Small intestine (tissue), 7 donors: Measurements from ENCODE around the gene DPYSL4. TPM values are rescaled to one million over a fixed set of nuclear protein-coding genes. Genes with fewer than 3 reads are reported as not detected.

Experiments used
- DNase-seq, 2 donors: peaks; one replicate each; pipeline versions ENCODE4 v3.0.0 to v3.0.0-alpha.2; 2013
- FAIRE-seq: peaks from 2 replicates; lab custom pipeline; 2012; peaks lifted over from hg19 to GRCh38; lab: Jason Lieb, UNC
- H3K27ac ChIP-seq, 3 donors: one replicate each; pipeline ENCODE4 v1.5.1; 2013; ENCODE audit warnings: low read length in 2 of 3, mild to moderate bottlenecking in 2 of 3, control low read depth in 1 of 3, inconsistent platforms in 1 of 3, low read depth in 1 of 3, moderate library complexity in 1 of 3
- H3K27me3 ChIP-seq, 3 donors: one replicate each; pipeline ENCODE4 v1.6.1; 2013; ENCODE audit warnings: low read length in 3 of 3, inconsistent platforms in 1 of 3; ENCODE audit not compliant: control insufficient read depth in 3 of 3, insufficient read depth in 3 of 3
- H3K36me3 ChIP-seq, 3 donors: one replicate each; pipeline ENCODE4 v1.6.1; 2013; ENCODE audit warnings: low read length in 3 of 3, inconsistent platforms in 1 of 3, low read depth in 1 of 3, mild to moderate bottlenecking in 1 of 3, moderate library complexity in 1 of 3; ENCODE audit not compliant: control insufficient read depth in 3 of 3, insufficient read depth in 2 of 3
- H3K4me1 ChIP-seq, 3 donors: one replicate each; pipeline ENCODE4 v1.6.1; 2013; ENCODE audit warnings: low read length in 2 of 3, inconsistent platforms in 1 of 3, low read depth in 1 of 3, mild to moderate bottlenecking in 1 of 3, moderate library complexity in 1 of 3; ENCODE audit not compliant: control insufficient read depth in 3 of 3, insufficient read depth in 2 of 3
- H3K4me3 ChIP-seq, 3 donors: one replicate each; pipeline ENCODE4 v1.5.1; 2013; ENCODE audit warnings: low read length in 3 of 3, control low read depth in 1 of 3, inconsistent platforms in 1 of 3, low read depth in 1 of 3, mild to moderate bottlenecking in 1 of 3, moderate library complexity in 1 of 3
- H3K9me3 ChIP-seq, 2 donors: one replicate each; pipeline ENCODE4 v1.6.1; 2013; ENCODE audit warnings: low read depth in 1 of 2, low read length in 1 of 2; ENCODE audit not compliant: control insufficient read depth in 2 of 2, insufficient read depth in 1 of 2
- WGBS, 3 donors: extraction: QIAGEN DNeasy Blood & Tissue Kit; methylation state at CpG; one replicate each; pipeline ENCODE4 v1.1.7; 2013; 5-methylcytosine and 5-hydroxymethylcytosine counted together
- polyA plus RNA-seq, 4 donors: library from polyadenylated mRNA; stranded (reverse) in 3 of 4; unstranded in 1 of 4; fragments of 200-250 nt in 3 of 4; fragments of 120-200 nt in 1 of 4; gene quantifications; one replicate each; pipeline versions ENCODE4 v1.2.1 to v1.2.3, GENCODE V29; 2013
- donor health status: healthy with polysubstance abuse.
- donor health status: control.
- donor health status: control.
- donor health status: Bipolar disorder and iron deficiency.
- donor health status: healthy.

DPYSL4 gene
- polyA plus RNA-seq, 4 donors = 1.0 to 1.2 TPM; not detected in 2

GRCh38 chr10:132243141-132243540 lies 56.4 kb downstream of the DPYSL4 start:
- H3K27ac ChIP-seq = no peak overlapping the region
- no peak for DNase-seq
- H3K4me1 ChIP-seq = no peaks in the 10 kb centered on the region
- no peaks in the 10 kb centered on the region for H3K36me3 ChIP-seq
- no peaks in the 10 kb centered on the region for H3K9me3 ChIP-seq
- no peaks in the 10 kb centered on the region for H3K27me3 ChIP-seq
- WGBS, 3 donors = 85 to 87% (median 86%) methylated on average over 12 of the region's 12 CpGs
- no peak for FAIRE-seq
- H3K4me3 ChIP-seq = no peak overlapping the region

- no peak for DNase-seq
- H3K36me3 ChIP-seq = no peaks in the 10 kb centered on the region
- H3K4me3 ChIP-seq = no peak overlapping the region
- H3K9me3 ChIP-seq = no peaks in the 10 kb centered on the region
- 88 to 91% (median 88%) methylated on average over 11 of the region's 11 CpGs for WGBS, 3 donors
- no peak for FAIRE-seq
- no peaks in the 10 kb centered on the region for H3K27me3 ChIP-seq
- peaks cover 0 to 3% (median 0%) of the 10 kb centered on the region in 3 donors for H3K4me1 ChIP-seq
- H3K27ac ChIP-seq = no peak overlapping the region
These were observed 56.9 kb downstream of the DPYSL4 start for GRCh38 chr10:132243626-132244025.

DNA sequence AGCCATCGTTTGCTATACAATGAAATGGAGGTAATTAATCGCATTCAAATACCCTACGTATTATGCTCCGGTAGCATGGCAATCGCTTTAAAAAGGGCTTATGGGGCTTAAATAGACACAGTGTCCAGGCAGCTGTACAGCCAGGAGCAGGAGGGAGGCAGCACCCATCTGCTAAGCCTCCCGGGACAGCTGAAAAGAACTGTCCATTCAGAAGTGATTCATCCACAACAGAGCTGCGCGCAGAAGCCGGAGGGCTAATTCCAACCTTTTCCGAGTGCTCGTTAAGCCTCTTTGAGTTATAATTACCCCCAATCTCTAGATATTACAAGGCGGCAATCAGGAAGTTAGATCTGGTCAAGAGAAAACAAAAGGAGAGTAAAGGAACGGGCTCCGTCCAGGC lies 58.3 kb downstream of the DPYSL4 start:
- Histone ChIP-seq H3K36me3 (no peaks in the 10 kb centered on the region), H3K27me3 (no peaks in the 10 kb centered on the region), H3K4me1 (peaks cover 0 to 5% (median 0%) of the 10 kb centered on the region in 3 donors), H3K27ac (no peak overlapping the region), H3K9me3 (no peaks in the 10 kb centered on the region), H3K4me3 (no peak overlapping the region)
- FAIRE-seq (no peak), DNase-seq (no peak)
- WGBS, 3 donors = 85 to 90% (median 89%) methylated on average over 14 of the region's 14 CpGs

DNA sequence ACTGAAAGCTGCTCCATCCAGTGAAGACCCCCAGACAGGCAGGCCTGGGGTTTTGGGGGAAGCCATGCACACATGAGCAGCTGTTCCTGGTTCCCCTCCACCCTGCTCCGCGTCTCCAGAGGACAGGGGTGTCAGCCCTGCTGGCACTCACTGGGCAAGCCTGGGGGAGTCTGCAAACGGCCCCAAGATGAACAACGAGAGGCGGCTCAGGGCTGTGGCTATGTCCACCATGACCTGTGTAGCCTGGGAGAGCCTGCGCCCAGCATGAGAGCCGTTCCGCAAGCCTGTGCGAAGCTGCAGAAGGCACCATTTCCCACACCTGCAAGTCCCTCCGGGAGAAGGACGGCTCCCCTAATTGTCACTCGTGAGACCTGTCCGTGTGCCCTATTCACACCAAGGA lies 59.5 kb downstream of the DPYSL4 start:
- Histone ChIP-seq H3K27me3 (no peaks in the 10 kb centered on the region), H3K4me1 (peaks cover 0 to 5% (median 0%) of the 10 kb centered on the region in 3 donors), H3K9me3 (no peaks in the 10 kb centered on the region), H3K4me3 (no peak overlapping the region), H3K27ac (no peak overlapping the region), H3K36me3 (no peaks in the 10 kb centered on the region)
- no peak for FAIRE-seq
- 89 to 98% (median 94%) methylated on average over 12 to 13 of the region's 13 CpGs for WGBS, 3 donors
- DNase-seq = no peak

- Histone ChIP-seq H3K27me3 (no peaks in the 10 kb centered on the region), H3K4me3 (no peak overlapping the region), H3K27ac (no peak overlapping the region), H3K36me3 (no peaks in the 10 kb centered on the region), H3K4me1 (peaks cover 0 to 5% (median 0%) of the 10 kb centered on the region in 3 donors), H3K9me3 (no peaks in the 10 kb centered on the region)
- FAIRE-seq (no peak), DNase-seq (no peak)
- WGBS, 3 donors = 67 to 74% (median 72%) methylated on average over 19 of the region's 19 CpGs
These were observed 61.2 kb downstream of the DPYSL4 start for GRCh38 chr10:132247943-132248342.

DNA sequence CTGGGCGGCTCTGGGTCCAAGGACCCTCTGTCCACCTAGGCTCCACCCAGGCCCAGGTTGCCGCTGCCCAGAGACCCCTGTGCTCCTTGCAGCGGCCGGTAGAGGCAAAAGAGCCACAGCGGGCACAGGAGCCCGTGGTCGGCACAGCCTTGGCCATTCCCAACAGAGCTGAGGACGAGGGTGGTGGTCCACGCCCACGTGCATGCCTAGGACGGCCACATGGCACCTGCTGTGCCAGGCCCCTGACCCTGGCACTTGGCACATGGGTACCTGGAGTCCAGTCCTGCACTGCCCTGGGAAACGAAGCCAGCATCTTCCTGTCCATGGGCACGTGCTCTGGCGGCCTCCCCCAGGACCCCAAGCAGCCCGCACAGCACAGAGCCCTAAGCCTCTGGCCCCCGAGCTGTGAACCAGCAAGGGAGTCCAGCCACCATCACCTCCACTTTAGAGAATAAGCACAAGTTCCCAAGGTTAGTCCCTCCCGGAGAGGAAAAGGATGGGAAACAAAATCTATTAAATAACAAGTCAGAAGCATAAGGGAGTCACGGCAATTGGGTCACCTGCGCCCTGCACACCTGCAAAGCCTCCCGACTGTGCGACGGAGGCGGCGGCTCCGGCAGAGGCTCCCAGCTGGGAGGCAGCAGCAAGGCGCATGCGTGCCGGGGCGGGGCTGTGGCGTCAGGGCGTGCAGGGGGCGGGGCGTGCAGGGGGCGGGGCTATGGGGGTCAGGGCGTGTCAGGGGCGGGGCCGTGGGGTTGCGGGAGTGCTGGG lies 61.9 kb downstream of the DPYSL4 start:
- FAIRE-seq (no peak), DNase-seq (peak; percentile 52 to 58)
- no peaks in the 10 kb centered on the region for H3K36me3 ChIP-seq
- no peak overlapping the region for H3K4me3 ChIP-seq
- H3K27ac ChIP-seq = no peak overlapping the region
- no peaks in the 10 kb centered on the region for H3K27me3 ChIP-seq
- 39 to 66% (median 55%) methylated on average over 27 to 38 of the region's 38 CpGs for WGBS, 3 donors
- H3K9me3 ChIP-seq = no peaks in the 10 kb centered on the region
- peaks cover 0 to 5% (median 0%) of the 10 kb centered on the region in 3 donors for H3K4me1 ChIP-seq

GRCh38 chr10:132249226-132249724 lies 62.5 kb downstream of the DPYSL4 start:
- 76 to 89% (median 80%) methylated on average over 11 of the region's 11 CpGs for WGBS, 3 donors
- no peak for DNase-seq
- Histone ChIP-seq H3K27me3 (no peaks in the 10 kb centered on the region), H3K9me3 (no peaks in the 10 kb centered on the region), H3K4me1 (peaks cover 0 to 5% (median 0%) of the 10 kb centered on the region in 3 donors), H3K4me3 (no peak overlapping the region), H3K27ac (no peak overlapping the region), H3K36me3 (no peaks in the 10 kb centered on the region)
- FAIRE-seq = no peak

DNA sequence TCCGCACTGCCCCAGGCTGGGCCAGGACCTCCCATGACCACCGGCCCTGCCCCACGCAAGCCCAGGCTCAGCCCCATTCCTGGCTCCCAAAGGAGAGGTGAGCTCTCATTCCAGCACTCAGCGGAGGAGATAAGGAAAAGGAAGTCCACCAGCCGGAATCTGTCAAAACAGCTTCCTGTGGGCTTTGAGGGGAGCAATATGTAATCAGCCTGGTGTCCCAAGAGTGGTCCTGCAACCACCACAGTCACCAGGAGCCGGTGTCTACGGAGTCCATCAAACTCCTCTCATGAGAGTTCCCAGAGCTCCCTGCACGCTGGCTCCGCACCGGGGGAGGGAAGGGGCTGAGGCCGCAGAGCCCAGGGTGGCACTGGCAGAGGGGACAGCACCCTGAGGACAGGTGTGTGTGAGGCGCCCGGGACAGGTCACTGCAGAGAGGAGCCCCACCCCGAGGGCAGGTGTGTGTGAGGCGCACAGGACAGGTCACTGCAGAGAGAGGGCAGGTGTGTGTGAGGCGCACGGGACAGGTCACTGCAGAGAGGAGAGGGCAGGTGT lies 63.2 kb downstream of the DPYSL4 start:
- no peak overlapping the region for H3K4me3 ChIP-seq
- H3K27me3 ChIP-seq = no peaks in the 10 kb centered on the region
- H3K27ac ChIP-seq = no peak overlapping the region
- no peak for DNase-seq
- 52 to 73% (median 59%) methylated on average over 17 of the region's 17 CpGs for WGBS, 3 donors
- FAIRE-seq = no peak
- H3K36me3 ChIP-seq = no peaks in the 10 kb centered on the region
- peaks cover 0 to 5% (median 0%) of the 10 kb centered on the region in 3 donors for H3K4me1 ChIP-seq
- no peaks in the 10 kb centered on the region for H3K9me3 ChIP-seq
